Activated T-cell treated with anti-CD3 and anti-CD28 coated beads for 1 hour (primary cell): ENCODE results near the gene NREP.
"Not testable (repeated sequence)": the region's sequence is repeated elsewhere in the genome, so short reads cannot be mapped to it uniquely, and the experiment has no call there.

Source experiments
- DNase-seq: peaks from one replicate; pipeline ENCODE4 v3.0.0-alpha.2; 2020; ENCODE audit warnings: low read depth

NREP gene

DNA sequence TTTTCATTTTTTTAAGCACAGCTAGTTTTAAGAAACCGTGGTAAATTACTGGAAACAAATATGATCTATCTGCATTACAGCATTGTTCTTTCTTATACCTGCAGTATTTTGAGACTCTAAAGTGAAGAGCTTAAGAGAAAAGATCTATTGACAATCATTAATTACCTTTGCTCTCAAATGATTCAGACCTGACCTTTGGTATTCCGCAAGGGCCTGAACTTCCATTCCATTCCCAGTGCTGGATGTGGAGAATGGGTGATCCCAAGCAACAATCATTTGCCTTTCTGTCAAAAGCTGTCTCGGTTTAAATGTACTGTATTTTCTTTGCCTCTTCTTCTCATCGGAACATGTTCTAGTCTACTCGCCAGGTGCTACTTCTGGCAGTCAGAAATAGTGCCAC, 18.9 kb downstream of the NREP start:
- DNase-seq, result no peak

- no peak for DNase-seq
These were observed 19.3 kb downstream of the NREP start for GRCh38 chr5:111737716-111738115.

DNA sequence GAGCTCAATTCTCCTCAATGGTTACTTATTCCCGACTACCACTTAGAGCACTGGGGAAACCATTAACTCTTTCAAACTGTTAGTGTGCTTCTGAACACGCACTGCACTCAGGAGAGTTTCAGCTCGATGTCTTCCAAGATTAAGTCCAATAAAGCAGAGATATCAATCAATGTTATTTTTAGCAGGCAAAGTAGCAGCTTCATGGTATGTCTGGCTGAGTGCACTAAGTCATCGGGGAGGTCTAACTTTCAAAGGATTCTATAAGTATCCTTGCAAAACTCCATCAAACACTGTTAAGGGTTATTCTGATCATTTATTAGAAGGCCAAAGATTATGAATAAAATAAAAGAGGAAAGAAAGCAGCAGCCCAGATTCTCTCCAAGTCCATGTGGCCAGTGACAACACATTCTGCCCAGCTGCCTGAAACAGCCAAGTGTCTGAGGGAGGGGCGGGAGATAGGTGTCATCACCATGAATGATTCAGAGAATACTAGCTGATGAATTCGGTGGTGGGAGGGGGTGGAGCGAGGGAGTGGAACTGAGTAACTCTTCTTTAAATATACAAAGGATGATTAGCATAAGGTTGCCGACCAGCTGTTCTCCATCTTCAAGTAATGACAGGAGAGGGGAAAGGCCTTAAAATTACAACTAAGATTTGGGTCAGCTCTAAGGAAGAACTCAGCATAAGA, 21.3 kb downstream of the NREP start:
- no peak for DNase-seq

- DNase-seq, result no peak
These were observed 22.4 kb downstream of the NREP start for GRCh38 chr5:111734597-111734996.

- no peak for DNase-seq
These were observed 23.0 kb downstream of the NREP start for GRCh38 chr5:111734013-111734412.

- no peak for DNase-seq
These were observed 23.4 kb downstream of the NREP start for GRCh38 chr5:111733571-111733970.

- no peak for DNase-seq
These were observed 25.4 kb downstream of the NREP start for GRCh38 chr5:111731638-111732037.

- no peak for DNase-seq
These were observed 26.2 kb downstream of the NREP start for GRCh38 chr5:111730659-111731382.

GRCh38 chr5:111728941-111729340, 28.1 kb downstream of the NREP start:
- DNase-seq, result no peak

- DNase-seq, result no peak
These were observed 30.0 kb downstream of the NREP start for GRCh38 chr5:111726986-111727385.

DNA sequence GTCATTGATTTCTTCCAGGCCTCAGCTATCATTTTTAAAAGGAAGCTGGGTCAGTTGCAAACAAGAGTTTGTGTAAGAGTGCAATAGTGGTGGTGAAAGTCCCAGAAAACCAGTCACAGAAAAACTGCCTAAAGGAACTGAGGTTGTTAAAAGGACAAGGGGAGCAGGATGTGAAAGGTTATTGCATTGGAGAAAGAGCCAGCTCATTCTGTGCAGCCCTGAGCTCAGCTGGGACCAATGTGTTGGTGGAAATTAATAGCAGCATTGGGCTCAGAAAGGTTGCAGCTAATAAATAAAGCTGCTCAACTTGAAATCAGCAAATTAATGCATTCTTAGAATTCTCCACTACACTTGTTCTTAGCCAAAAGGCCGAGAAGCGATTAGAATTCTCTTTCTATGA, 34.9 kb downstream of the NREP start:
- no peak for DNase-seq

- DNase-seq, result no peak
These were observed 36.6 kb downstream of the NREP start for GRCh38 chr5:111720333-111720890.

DNA sequence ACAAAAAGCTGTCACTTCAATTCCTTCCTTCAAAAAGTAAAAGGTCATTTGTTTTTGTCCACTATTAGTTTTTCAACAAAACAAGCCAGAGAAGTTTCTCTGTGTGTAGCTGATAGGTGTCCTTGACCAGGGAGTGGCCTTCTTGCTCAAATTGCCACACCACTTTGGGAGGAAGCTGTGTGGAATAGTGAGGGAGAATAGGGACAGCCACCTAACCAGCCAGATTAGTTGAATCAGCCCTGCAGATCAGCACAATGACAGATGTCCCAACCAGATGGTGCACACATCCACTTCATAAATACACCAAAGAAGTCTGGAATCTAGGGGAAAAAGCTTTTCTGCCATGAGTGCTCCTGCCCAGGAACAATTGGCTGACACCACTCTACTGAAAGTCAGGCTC, 37.2 kb downstream of the NREP start:
- DNase-seq, result no peak

DNA sequence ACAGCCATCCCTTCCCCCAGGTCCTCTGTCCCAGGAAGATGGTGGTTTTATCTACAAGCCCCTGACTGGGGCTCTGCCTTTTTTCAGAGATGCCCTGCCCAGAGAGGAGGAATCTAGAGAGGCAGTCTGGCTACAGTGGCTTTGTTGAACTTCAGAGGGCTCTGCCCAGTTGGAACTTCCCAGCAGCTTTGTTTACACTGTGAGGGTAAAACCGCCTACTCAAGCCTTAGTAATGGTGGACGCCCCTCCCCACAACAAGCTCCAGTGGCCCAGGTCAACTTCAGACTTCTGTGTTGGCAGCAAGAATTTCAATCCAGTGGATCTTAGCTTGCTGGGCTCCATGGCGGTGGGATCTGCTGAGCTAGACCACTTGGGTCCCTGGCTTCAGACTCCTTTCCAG, 40.2 kb downstream of the NREP start:
- DNase-seq, result not testable (repeated sequence)

DNA sequence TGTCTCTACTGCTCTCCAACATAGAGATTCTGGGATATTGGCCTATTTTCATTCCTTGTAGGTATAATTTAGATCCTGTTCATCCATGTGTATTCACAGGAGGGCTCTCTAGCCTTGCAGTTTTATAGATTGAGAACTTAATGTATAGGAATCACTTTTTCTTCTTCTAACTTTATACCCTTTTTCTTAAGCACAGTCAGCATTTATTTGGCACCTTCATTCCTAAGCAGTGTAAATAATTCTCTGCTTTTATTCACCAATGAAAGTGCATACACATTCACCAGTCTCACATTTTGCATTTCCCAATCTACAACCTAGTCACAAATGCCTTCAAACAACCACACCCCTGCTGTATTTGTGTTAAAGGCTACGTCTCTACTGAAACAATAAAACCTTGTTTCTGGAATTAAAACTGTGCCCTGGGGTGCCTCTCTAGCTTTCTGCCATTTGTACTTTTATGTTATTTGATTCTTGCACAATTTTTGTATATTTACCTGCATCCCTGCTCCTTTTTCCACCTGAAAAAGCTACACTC, 49.3 kb downstream of the NREP start:
- DNase-seq, result no peak

DNA sequence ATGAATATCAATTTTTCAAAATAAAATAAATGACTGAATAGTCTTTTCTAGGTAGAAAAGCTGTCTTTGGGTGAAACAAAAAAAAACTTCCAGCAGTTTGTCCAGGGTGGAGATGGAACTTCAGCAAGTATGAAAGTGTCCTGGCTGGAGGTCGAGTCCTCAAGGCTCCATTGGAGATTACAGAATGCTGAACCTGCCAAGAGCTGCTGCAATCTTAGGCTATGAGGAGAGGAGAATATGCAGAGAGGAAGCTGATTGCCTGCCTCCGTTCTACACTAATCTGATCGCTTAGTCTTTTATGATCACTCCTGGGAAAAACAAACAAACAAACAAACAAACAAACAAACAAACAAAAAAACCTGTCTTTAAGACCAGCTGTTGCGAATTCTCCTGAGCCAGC, 50.6 kb downstream of the NREP start:
- DNase-seq, result no peak

- DNase-seq, result no peak
These were observed 52.4 kb downstream of the NREP start for GRCh38 chr5:111704452-111705085.

GRCh38 chr5:111703662-111704061, 53.3 kb downstream of the NREP start:
- no peak for DNase-seq

- DNase-seq, result no peak
These were observed 57.0 kb downstream of the NREP start for GRCh38 chr5:111699976-111700375.

DNA sequence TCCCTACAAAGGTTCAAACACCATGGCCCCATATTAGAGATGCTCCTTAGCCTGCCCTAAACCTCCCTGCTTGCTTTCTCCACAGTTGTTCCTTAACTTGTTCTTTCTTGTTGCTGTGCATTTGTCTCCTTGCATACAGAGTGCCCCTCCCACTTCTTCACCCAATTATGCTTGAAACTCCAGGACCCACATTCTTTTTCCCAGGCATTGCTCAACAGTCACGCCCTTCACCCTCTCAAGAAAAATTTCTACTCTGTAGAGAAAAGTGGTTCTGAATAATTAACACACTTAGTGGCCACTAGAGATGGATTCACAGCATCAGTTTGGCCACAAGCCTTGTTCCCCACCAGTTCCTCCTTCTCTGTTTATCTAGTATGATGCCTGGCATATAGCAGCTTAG, 57.7 kb downstream of the NREP start:
- no peak for DNase-seq

DNA sequence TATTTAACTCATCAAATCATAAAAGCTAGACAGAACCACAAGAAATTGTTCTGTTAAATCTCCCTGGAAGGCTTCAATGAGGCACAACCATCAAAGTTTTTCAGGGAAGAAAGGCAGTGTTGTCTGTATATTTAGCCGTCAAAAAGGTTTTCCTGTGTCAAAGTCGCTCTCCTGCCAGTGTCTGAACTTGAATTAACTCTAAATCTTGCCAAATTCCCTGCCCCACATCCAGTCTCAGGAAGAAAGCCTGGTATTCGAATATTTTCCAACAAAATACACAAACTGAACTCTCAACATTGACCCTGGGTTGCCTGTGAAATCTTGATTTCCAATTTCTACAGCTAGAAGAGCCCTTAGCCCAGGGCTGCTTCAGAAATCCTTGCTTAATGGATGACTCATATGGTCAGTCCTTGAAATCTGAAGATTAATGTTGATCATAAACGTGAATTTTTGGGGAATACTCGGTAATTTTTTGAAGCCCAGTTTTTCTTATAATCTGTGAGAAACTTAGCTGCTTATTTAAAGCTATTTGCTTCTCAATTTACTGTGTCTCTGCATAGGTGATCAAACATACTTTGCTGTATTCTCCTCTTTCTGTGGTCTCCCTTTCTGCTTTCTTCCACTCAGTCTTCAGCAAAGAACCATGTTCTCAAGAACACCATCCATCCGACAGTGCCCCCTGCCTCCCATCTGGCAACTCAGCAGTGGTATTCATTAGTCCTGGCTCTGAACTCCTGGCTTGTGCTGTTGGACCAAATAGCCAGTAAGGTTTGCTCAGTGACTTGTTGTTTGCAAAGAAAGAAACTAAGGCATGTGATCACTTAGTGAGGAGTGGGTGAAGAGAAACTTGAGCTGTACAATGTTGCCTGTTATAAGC, 58.9 kb downstream of the NREP start:
- no peak for DNase-seq

DNA sequence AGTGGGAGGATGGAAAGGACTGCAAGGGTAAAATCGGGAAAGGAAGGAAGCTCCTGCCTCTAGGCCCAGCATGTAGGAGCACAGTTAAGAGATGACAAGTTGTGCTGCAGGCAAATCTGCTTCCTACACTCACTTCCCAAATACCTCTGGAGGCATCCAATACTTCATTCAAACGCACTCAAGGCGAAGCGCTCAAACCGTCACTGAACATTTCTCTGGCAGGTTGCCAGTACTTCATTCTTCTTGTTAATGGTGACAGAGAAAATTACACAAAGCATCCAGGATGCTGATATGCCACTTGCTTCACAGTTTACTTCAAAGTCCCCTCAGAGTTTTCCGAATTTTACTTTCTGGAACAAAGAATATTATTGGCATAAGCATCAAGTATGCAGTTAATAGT, 59.8 kb downstream of the NREP start:
- DNase-seq, result no peak
